ENCODE results near the gene EEF1AKMT3.

The EEF1AKMT3 gene

GRCh38 chr12:57772429-57773322 lies at the start of gene EEF1AKMT3:
EEF1AKMT3 (plus strand) TSS chr12:57772614; CDS start chr12:57772725, 111 bp downstream.
- peak; percentile 52 for DNase-seq

- DNase-seq, result no peak
Measured at GRCh38 chr12:57722716-57723629, 49.4 kb upstream of the EEF1AKMT3 start.

- DNase-seq, result no peak
Measured at GRCh38 chr12:57723630-57723962, 48.8 kb upstream of the EEF1AKMT3 start.

- DNase-seq, result no peak
Measured at GRCh38 chr12:57724003-57724935, 48.1 kb upstream of the EEF1AKMT3 start.

- no peak for DNase-seq
Measured at GRCh38 chr12:57724936-57725740, 47.3 kb upstream of the EEF1AKMT3 start.

GRCh38 chr12:57725851-57726150 lies 46.6 kb upstream of the EEF1AKMT3 start:
- DNase-seq, result no peak

- peak; percentile 69 for DNase-seq
Measured at GRCh38 chr12:57726151-57726883, 46.1 kb upstream of the EEF1AKMT3 start.

GRCh38 chr12:57726884-57727757 lies 45.3 kb upstream of the EEF1AKMT3 start:
- no peak for DNase-seq

- DNase-seq, result no peak
Measured at GRCh38 chr12:57727758-57728395, 44.5 kb upstream of the EEF1AKMT3 start.

GRCh38 chr12:57729321-57729844 lies 43.0 kb upstream of the EEF1AKMT3 start:
- no peak for DNase-seq

GRCh38 chr12:57730336-57731067 lies 41.9 kb upstream of the EEF1AKMT3 start:
- DNase-seq, result no peak

GRCh38 chr12:57731411-57732080 lies 40.9 kb upstream of the EEF1AKMT3 start:
- DNase-seq, result no peak

- DNase-seq, result no peak
Measured at GRCh38 chr12:57732270-57732669, 40.1 kb upstream of the EEF1AKMT3 start.

- no peak for DNase-seq
Measured at GRCh38 chr12:57732726-57733593, 39.5 kb upstream of the EEF1AKMT3 start.

- DNase-seq, result no peak
Measured at GRCh38 chr12:57733928-57734327, 38.5 kb upstream of the EEF1AKMT3 start.

GRCh38 chr12:57734591-57734990 lies 37.8 kb upstream of the EEF1AKMT3 start:
- DNase-seq, result no peak

Data from NCI-H446 treated with DMSO at 0.1 percent for 48 hours (cell line).